PC-9 (cell line): ENCODE results near the gene NUDT17. TPM values are rescaled to one million over a fixed set of nuclear protein-coding genes. Genes with fewer than 3 reads are reported as not detected.

Source experiments
- BruUV-seq: library from RNA; stranded (reverse); fragments of 400-500 nt; replicated peaks from 2 replicates; lab custom pipeline; 2021; lab: Mats Ljungman, UMichigan
- CTCF ChIA-PET: fragments of 300-600 bp; sonication (Branson Sonifier 250); formaldehyde crosslinking; loops from one replicate; lab custom pipeline; 2022; ENCODE audit warnings: antibody characterized with exemption; lab: Charles Lee
- POLR2A ChIA-PET: fragments of 300-600 bp; sonication (Branson Sonifier 250); formaldehyde crosslinking; loops from one replicate; lab custom pipeline; 2022; ENCODE audit warnings: antibody characterized with exemption; ENCODE audit not compliant: unreplicated experiment; lab: Charles Lee
- DNase-seq, 2 experiments: peaks; one replicate each; pipeline versions ENCODE4 v3.0.0 to v3.0.0-alpha.2; 2015 to 2022; ENCODE audit warnings: mixed read lengths in 1 of 2
- H2AFZ ChIP-seq: fragments of 200-600 bp; sonication (generic); 2 replicates; pipeline ENCODE4 v1.8.1; 2017; ENCODE audit warnings: antibody characterized with exemption
- H3F3A ChIP-seq: fragments of 200-600 bp; sonication (generic); 2 replicates; pipeline ENCODE4 v1.8.1; 2017; ENCODE audit warnings: antibody characterized with exemption, mild to moderate bottlenecking, low read depth; ENCODE audit not compliant: insufficient read depth
- H3K27ac ChIP-seq: fragments of 200-600 bp; sonication (generic); 2 replicates; pipeline ENCODE4 v1.6.1; 2016; ENCODE audit warnings: mixed run types
- H3K27me3 ChIP-seq: fragments of 200-600 bp; sonication (generic); 2 replicates; pipeline ENCODE4 v1.6.1; 2016; ENCODE audit warnings: low read depth, mixed run types; ENCODE audit not compliant: insufficient read depth
- H3K36me3 ChIP-seq: fragments of 200-600 bp; sonication (generic); 2 replicates; pipeline ENCODE4 v1.6.1; 2016; ENCODE audit warnings: low read depth, mixed run types
- H3K4me1 ChIP-seq: fragments of 200-600 bp; sonication (generic); replicated peaks from 2 replicates; pipeline ENCODE4 v1.6.1; 2016; ENCODE audit warnings: mixed run types; ENCODE audit not compliant: insufficient read depth
- H3K4me2 ChIP-seq: fragments of 200-600 bp; sonication (generic); 2 replicates; pipeline ENCODE4 v1.6.1; 2017; ENCODE audit warnings: mixed run types
- H3K4me3 ChIP-seq: fragments of 200-600 bp; sonication (generic); 2 replicates; pipeline ENCODE4 v1.6.1; 2016; ENCODE audit warnings: mixed run types
- H3K79me2 ChIP-seq: fragments of 200-600 bp; sonication (generic); 2 replicates; pipeline ENCODE4 v1.6.1; 2017; ENCODE audit warnings: low read depth, mixed run types
- H3K9me2 ChIP-seq: fragments of 200-600 bp; sonication (generic); 2 replicates; pipeline ENCODE4 v1.8.1; 2017; ENCODE audit warnings: mild to moderate bottlenecking; ENCODE audit not compliant: insufficient read depth
- H3K9me3 ChIP-seq: fragments of 200-600 bp; sonication (generic); 2 replicates; pipeline ENCODE4 v1.8.1; 2016; ENCODE audit warnings: low read depth; ENCODE audit not compliant: insufficient read depth
- H4K20me1 ChIP-seq: fragments of 200-600 bp; sonication (generic); 2 replicates; pipeline ENCODE4 v1.8.1; 2017; ENCODE audit not compliant: insufficient read depth
- CTCF ChIP-seq: fragments of 200-600 bp; sonication (generic); conservative IDR thresholded peaks from 2 replicates; pipeline ENCODE4 v1.6.1; 2017; ENCODE audit warnings: mixed run types, antibody characterized with exemption, mild to moderate bottlenecking, moderate library complexity
- EZH2 ChIP-seq: fragments of 200-600 bp; sonication (generic); IDR thresholded peaks from 2 replicates; pipeline ENCODE4 v1.8.0; 2017; ENCODE audit warnings: antibody characterized with exemption, low read depth
- intact Hi-C: fragments of 100-400 bp; cut with micrococcal nuclease; formaldehyde crosslinking; loops from one replicate; pipeline ENCODE4 v1.10.0; 2022; ENCODE audit not compliant: unreplicated experiment
- total RNA-seq: library from RNA; stranded (reverse); gene quantifications from 2 replicates; pipeline ENCODE4 v1.2.3, GENCODE V29; 2021

The NUDT17 gene
- total RNA-seq, 1 experiment from 2014 or later = 1.0 TPM

GRCh38 chr1:145863282-145864018, 18.0 kb downstream of the NUDT17 start:
- no peaks in the 10 kb centered on the region for H3K9me3 ChIP-seq
- H3K4me2 ChIP-seq = no peak overlapping the region
- ChIA-PET POLR2A (no interaction called here), CTCF (interaction anchor here (0.6 kb wide), 1 partner anchor 123 kb away, joined by 4 read pairs; no protein-coding TSS in a partner anchor)
- no peak overlapping the region for H3K4me3 ChIP-seq
- no peak for DNase-seq
- no peaks in the 10 kb centered on the region; the same call in 1 of the 2 replicates for H3K27me3 ChIP-seq
- H3K36me3 ChIP-seq = no peaks in the 10 kb centered on the region
- no peak overlapping the region for H2AFZ ChIP-seq
- no TSS peak for BruUV-seq
- TF ChIP-seq CTCF (no peak), EZH2 (no peak)
- peaks cover under 1% of the 10 kb centered on the region; the same call in 1 of the 2 replicates for H3K79me2 ChIP-seq
- intact Hi-C loops = no loop called here
- H3F3A ChIP-seq = peaks cover 4% of the 10 kb centered on the region; the same call in 1 of the 2 replicates
- no peaks in the 10 kb centered on the region for H3K9me2 ChIP-seq
- H4K20me1 ChIP-seq = no peaks in the 10 kb centered on the region
- H3K4me1 ChIP-seq = peaks cover 3% of the 10 kb centered on the region; the same call in 1 of the 2 replicates
- no peak overlapping the region for H3K27ac ChIP-seq

DNA sequence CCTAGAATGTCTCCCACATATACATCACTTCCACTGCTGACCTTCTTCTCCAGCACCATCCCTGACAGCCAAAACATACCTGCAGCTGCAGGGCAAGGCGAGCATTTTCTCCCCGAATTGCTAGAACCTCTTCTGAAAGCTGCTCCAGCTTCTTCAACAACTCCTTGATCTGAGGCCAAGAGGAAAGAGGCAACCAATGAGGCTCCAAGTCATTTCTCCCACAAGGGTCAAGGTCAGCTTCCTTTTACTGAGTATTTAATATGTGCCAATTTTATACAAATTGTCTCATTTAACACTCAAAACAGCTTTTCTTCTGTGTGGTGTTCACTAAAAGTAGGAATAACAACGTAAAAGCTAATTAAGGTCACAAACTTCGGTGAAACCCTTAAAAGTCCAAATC, 22.8 kb downstream of the NUDT17 start:
- H2AFZ ChIP-seq = no peak overlapping the region
- BruUV-seq = no TSS peak
- intact Hi-C loops = no loop called here
- no peak overlapping the region for H3K27ac ChIP-seq
- no peaks in the 10 kb centered on the region for H3K79me2 ChIP-seq
- H3K4me1 ChIP-seq = peaks cover 4% of the 10 kb centered on the region; the same call in 1 of the 2 replicates
- no peak overlapping the region for H3K4me3 ChIP-seq
- POLR2A ChIA-PET = no interaction called here
- no peaks in the 10 kb centered on the region for H3F3A ChIP-seq
- no peak for DNase-seq
- H3K4me2 ChIP-seq = no peak overlapping the region
- TF ChIP-seq CTCF = no peak
- TF ChIP-seq EZH2 = no peak
- CTCF ChIA-PET = no interaction called here
- no peaks in the 10 kb centered on the region for H4K20me1 ChIP-seq
- no peaks in the 10 kb centered on the region; the same call in 1 of the 2 replicates for H3K27me3 ChIP-seq
- H3K9me3 ChIP-seq = no peaks in the 10 kb centered on the region
- no peaks in the 10 kb centered on the region for H3K36me3 ChIP-seq
- H3K9me2 ChIP-seq = no peaks in the 10 kb centered on the region

GRCh38 chr1:145871994-145872924, 26.8 kb downstream of the NUDT17 start:
- no peak overlapping the region for H3K4me3 ChIP-seq

More at GRCh38 chr1:145871994-145872924, 26.8 kb downstream of the NUDT17 start:
- H3K4me1 ChIP-seq = peaks cover 11% of the 10 kb centered on the region
- no peak overlapping the region for H3K4me2 ChIP-seq
- no peaks in the 10 kb centered on the region for H3K79me2 ChIP-seq
- no peaks in the 10 kb centered on the region for H3K36me3 ChIP-seq
- no peaks in the 10 kb centered on the region; the same call in 1 of the 2 replicates for H3K27me3 ChIP-seq
- H3K27ac ChIP-seq = no peak overlapping the region
- no TSS peak for BruUV-seq
- DNase-seq = no peak
- POLR2A ChIA-PET = no interaction called here
- H2AFZ ChIP-seq = no peak overlapping the region
- CTCF ChIA-PET = no interaction called here
- intact Hi-C loops = no loop called here
- TF ChIP-seq EZH2 (no peak), CTCF (no peak)
- peaks cover 1% of the 10 kb centered on the region; the same call in 1 of the 2 replicates for H3F3A ChIP-seq
- no peaks in the 10 kb centered on the region for H4K20me1 ChIP-seq
- 0 out of 2 replicates have a peak, but pooled peaks cover under 1% of the 10 kb centered on the region for H3K9me2 ChIP-seq
- no peaks in the 10 kb centered on the region for H3K9me3 ChIP-seq
